KMS-11 (cell line): ENCODE data around the gene SURF1.
"Not testable (repeated sequence)": the region's sequence is repeated elsewhere in the genome, so short reads cannot be mapped to it uniquely, and the experiment has no call there.

Source experiments
- H2AFZ ChIP-seq: fragments of 200-600 bp; sonication (generic); 2 replicates; pipeline ENCODE4 v1.6.1; 2016; ENCODE audit warnings: antibody characterized with exemption, mixed run types, low read depth
- H3K27ac ChIP-seq: fragments of 200-600 bp; sonication (generic); 2 replicates; pipeline ENCODE4 v1.6.1; 2016; ENCODE audit warnings: mild to moderate bottlenecking, mixed run types
- H3K27me3 ChIP-seq: fragments of 200-600 bp; sonication (generic); 2 replicates; pipeline ENCODE4 v1.6.1; 2017; ENCODE audit warnings: mild to moderate bottlenecking, low read depth, mixed run types, moderate library complexity; ENCODE audit not compliant: insufficient read depth
- H3K36me3 ChIP-seq: fragments of 200-600 bp; sonication (generic); 2 replicates; pipeline ENCODE4 v1.6.1; 2017; ENCODE audit warnings: mild to moderate bottlenecking, mixed run types; ENCODE audit not compliant: insufficient read depth
- H3K4me1 ChIP-seq: fragments of 200-600 bp; sonication (generic); 2 replicates; pipeline ENCODE4 v1.6.1; 2016; ENCODE audit warnings: mild to moderate bottlenecking, low read depth, mixed run types; ENCODE audit not compliant: poor library complexity, severe bottlenecking
- H3K4me2 ChIP-seq: fragments of 200-600 bp; sonication (generic); 2 replicates; pipeline ENCODE4 v1.7.0; 2016; ENCODE audit warnings: mild to moderate bottlenecking, mixed run types
- H3K4me3 ChIP-seq: fragments of 200-600 bp; sonication (generic); IDR thresholded peaks from 2 replicates; pipeline ENCODE4 v1.6.1; 2017; ENCODE audit warnings: low read depth, low read length, mixed read lengths; ENCODE audit not compliant: insufficient read depth
- H3K79me2 ChIP-seq: fragments of 200-600 bp; sonication (generic); 2 replicates; pipeline ENCODE4 v1.6.1; 2016; ENCODE audit warnings: low read depth, mixed run types; ENCODE audit not compliant: insufficient read depth
- H3K9ac ChIP-seq: fragments of 200-600 bp; sonication (generic); 2 replicates; pipeline ENCODE4 v1.6.1; 2016; ENCODE audit warnings: mild to moderate bottlenecking, mixed run types
- H4K20me1 ChIP-seq: fragments of 200-600 bp; sonication (generic); 2 replicates; pipeline ENCODE4 v1.6.1; 2016; ENCODE audit warnings: mild to moderate bottlenecking, mixed run types; ENCODE audit not compliant: insufficient read depth
- TF ChIP-seq, protein P1 (sequence below): fragments of 200-600 bp; sonication (generic); conservative IDR thresholded peaks from 2 replicates; pipeline ENCODE4 v1.6.1; 2017; ENCODE audit warnings: low read depth, mild to moderate bottlenecking, antibody characterized with exemption, low read length, moderate library complexity, mixed read lengths

The SURF1 gene

DNA sequence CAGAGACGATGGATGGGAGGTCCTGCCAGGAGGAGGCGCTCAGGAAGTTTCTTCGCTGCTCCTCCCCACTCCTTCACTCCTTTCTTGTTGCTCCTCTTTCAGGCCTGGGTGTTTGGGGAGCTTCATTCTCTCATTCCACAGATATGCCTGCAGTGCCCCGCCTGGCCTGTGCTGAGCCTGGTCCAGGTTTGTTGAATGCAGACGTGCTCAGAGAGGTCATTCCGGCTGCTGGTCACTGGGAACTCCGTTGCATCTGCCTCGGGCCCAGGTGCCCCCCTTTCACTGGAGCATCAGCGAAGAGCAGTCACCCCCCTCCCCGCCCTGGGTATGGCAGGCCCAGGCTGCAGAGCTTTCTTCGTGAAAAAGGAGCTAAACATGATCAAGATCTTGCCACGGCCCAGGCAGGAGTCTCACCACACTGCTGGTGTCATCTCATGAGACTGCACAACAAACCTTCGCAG is 35.8 kb downstream of the SURF1 start:
- Histone ChIP-seq H4K20me1 (no peaks in the 10 kb centered on the region), H3K36me3 (no peaks in the 10 kb centered on the region), H3K4me3 (no peak overlapping the region), H3K9ac (no peak overlapping the region), H3K4me1 (no peaks in the 10 kb centered on the region), H3K79me2 (no peaks in the 10 kb centered on the region), H3K27me3 (peaks cover 61% of the 10 kb centered on the region), H3K4me2 (no peak overlapping the region), H2AFZ (no peak overlapping the region), H3K27ac (no peak overlapping the region)
- TF ChIP-seq, protein P1, sequence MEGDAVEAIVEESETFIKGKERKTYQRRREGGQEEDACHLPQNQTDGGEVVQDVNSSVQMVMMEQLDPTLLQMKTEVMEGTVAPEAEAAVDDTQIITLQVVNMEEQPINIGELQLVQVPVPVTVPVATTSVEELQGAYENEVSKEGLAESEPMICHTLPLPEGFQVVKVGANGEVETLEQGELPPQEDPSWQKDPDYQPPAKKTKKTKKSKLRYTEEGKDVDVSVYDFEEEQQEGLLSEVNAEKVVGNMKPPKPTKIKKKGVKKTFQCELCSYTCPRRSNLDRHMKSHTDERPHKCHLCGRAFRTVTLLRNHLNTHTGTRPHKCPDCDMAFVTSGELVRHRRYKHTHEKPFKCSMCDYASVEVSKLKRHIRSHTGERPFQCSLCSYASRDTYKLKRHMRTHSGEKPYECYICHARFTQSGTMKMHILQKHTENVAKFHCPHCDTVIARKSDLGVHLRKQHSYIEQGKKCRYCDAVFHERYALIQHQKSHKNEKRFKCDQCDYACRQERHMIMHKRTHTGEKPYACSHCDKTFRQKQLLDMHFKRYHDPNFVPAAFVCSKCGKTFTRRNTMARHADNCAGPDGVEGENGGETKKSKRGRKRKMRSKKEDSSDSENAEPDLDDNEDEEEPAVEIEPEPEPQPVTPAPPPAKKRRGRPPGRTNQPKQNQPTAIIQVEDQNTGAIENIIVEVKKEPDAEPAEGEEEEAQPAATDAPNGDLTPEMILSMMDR, result no peak

DNA sequence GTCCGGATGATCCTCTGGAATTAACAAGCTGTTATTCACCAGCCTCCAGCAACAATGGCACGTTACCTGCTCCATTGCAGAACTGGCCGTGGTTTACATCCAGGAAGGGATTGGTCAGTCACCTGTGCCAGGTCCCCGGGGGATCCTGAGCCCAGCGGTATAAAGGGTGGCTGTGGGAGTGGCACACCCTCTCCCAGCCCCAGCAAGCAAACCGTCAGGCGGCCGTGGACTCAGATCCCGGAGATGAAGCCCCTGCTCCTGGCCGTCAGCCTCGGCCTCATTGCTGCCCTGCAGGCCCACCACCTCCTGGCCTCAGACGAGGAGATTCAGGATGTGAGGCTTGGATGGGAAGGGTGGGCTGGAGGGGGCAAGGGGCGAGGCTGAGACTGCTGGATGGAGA is 38.7 kb downstream of the SURF1 start:
- not testable (repeated sequence) for H3K79me2 ChIP-seq, H3K4me2 ChIP-seq, H3K4me1 ChIP-seq, H3K36me3 ChIP-seq, H4K20me1 ChIP-seq, H3K9ac ChIP-seq, H2AFZ ChIP-seq, H3K27ac ChIP-seq, H3K4me3 ChIP-seq
- H3K27me3 ChIP-seq, result peaks cover 33% of the 10 kb centered on the region

DNA sequence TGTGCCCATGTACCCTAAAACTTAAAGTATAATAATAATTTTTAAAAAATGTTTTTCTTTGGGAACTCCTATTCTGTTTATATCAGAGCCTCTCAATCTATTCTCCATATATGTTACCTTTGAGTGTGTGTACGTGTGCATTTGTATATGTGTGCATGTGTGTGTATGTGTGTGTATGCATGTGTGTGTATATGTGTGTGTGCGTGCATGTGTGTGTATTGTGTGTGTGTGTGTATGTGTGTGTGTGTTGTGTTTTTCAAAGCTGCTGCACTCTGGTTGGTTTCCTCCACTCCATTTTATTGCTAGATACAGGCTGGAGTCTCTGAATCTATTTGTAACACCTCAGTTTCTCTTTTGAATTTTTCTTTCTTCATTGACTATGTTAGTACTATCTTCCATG is 40.3 kb downstream of the SURF1 start:
- TF ChIP-seq, protein P1, result no peak

DNA sequence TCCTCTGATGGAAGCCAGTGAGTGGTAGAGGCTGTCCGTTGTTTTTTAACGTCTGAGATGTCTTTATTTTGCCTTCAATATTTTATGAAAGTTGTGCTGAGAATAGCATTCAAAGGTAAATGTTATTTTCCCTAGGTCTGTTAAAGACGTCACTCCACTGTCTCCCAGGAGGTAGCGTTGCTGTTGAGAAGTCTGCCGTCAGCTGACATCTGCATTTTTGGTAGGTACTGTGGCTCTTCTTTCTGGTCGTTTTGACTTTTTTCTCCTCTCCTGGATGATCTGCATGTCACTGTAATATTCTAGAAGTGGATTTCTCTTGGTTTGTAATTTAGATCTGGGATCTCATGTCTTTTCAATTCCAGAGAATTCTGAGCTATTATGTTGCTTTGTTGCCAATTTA is 46.7 kb downstream of the SURF1 start:
- Histone ChIP-seq H3K4me3 (no peak overlapping the region), H3K27me3 (peaks cover 50% of the 10 kb centered on the region)
- TF ChIP-seq, protein P1, result no peak

More for the DNA sequence above, 40.3 kb downstream of the SURF1 start:
- Histone ChIP-seq H3K27ac (no peak overlapping the region), H3K79me2 (no peaks in the 10 kb centered on the region), H2AFZ (no peak overlapping the region), H3K4me2 (no peak overlapping the region), H3K4me3 (no peak overlapping the region), H3K4me1 (no peaks in the 10 kb centered on the region), H3K9ac (no peak overlapping the region), H3K27me3 (peaks cover 23% of the 10 kb centered on the region), H3K36me3 (no peaks in the 10 kb centered on the region), H4K20me1 (no peaks in the 10 kb centered on the region)

DNA sequence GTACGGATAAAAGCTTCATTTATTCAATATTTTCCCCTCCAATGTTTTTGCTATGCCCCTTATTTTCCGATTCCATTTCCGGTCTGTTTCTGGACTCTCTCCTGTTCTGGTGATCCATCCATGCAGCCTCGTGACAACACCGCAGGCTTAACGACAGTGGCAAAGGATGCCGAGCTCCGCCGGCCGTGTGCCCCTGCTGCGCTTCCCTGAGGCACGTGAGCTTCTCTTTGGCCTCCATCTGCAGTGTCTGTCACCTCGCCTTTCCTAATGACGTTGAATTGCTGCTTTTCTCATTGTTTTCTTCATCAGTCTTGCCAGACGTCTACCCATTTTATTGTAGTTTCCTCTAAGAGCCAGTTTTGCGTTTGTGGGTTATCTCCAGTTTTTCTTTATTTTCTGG is 49.0 kb downstream of the SURF1 start:
- TF ChIP-seq, protein P1, result no peak
- H3K9ac ChIP-seq, result no peak overlapping the region
- H3K36me3 ChIP-seq, result no peaks in the 10 kb centered on the region
- H3K79me2 ChIP-seq, result no peaks in the 10 kb centered on the region
- no peak overlapping the region for H3K27ac ChIP-seq
- H3K4me3 ChIP-seq, result no peak overlapping the region
- no peaks in the 10 kb centered on the region for H3K4me1 ChIP-seq
- H3K4me2 ChIP-seq, result no peak overlapping the region
- H2AFZ ChIP-seq, result no peak overlapping the region
- H4K20me1 ChIP-seq, result no peaks in the 10 kb centered on the region
- H3K27me3 ChIP-seq, result peaks cover 69% of the 10 kb centered on the region

More for the DNA sequence above, 46.7 kb downstream of the SURF1 start:
- Histone ChIP-seq H2AFZ (no peak overlapping the region), H3K4me1 (no peaks in the 10 kb centered on the region), H3K27ac (no peak overlapping the region), H3K9ac (no peak overlapping the region), H4K20me1 (no peaks in the 10 kb centered on the region), H3K36me3 (no peaks in the 10 kb centered on the region), H3K79me2 (no peaks in the 10 kb centered on the region), H3K4me2 (no peak overlapping the region)
